ENCODE results near the gene EXD3. TPM values are rescaled to one million over a fixed set of nuclear protein-coding genes. Genes with fewer than 3 reads are reported as not detected.
A peak's percentile ranks its signal among the peaks of the same experiment; 100 is the strongest.

The EXD3 gene
- total and polyA plus RNA-seq, 2 of the 13 experiments (the other 11 are each of a cell fraction or from before 2014, with no cell fraction given) = 2.7 to 4.8 TPM

DNA sequence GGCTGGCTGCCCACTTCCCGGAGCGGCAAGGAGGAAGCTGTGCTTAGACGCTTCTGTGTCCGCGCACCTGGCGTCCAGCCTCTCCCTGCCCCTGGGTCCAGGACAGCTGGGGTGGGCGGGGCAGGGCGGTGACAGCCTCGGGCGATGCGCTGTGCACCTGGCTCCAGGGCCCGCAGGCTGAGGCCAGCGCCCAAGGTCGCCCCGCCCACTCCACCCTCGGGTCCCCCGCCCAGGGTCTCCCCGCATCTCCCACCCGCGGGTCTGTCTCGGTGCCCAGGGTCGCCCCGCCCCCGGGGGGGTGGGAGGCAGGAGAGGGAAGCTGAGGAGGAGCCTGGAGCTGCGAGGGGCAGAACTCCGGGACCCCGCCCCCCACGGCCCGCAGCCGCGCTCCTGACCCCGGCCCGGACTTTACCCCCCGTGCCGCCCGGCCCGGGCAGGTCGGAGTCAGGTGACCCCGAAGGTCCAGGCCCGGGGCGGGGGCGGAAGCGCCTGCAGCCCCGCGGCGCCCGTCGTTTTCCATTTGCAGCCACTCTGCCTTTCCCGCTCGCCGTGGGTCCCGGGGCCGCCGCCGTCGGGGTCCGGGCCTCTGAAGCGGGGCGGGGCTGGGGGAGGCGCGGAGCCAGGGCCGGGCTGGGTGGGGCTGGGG, 18.4 kb upstream of the EXD3 start, which contains the start of gene ENTPD8 (continued):
- TF ChIP-seq NPAS2 (CRISPR knock-in tag; IDR thresholded peaks at IDR 0.05; ENCODE audit: borderline replicate concordance) = no peak
- TF ChIP-seq KLF9 (CRISPR knock-in tag; IDR thresholded peaks at IDR 0.05; ENCODE audit: low read depth) = 0 out of 2 replicates have a peak, but pooled peaks have one; percentile 41
- no peak for TF ChIP-seq ZNF234 (CRISPR knock-in tag; conservative IDR thresholded peaks at IDR 0.05)
- no peak for TF ChIP-seq BRD4 (CRISPR knock-in tag; IDR thresholded peaks at IDR 0.05)
- peak; percentile 85 for TF ChIP-seq SP4 (CRISPR knock-in tag; IDR thresholded peaks at IDR 0.05)
- TF ChIP-seq HNRNPH1 (optimal IDR thresholded peaks at IDR 0.05; ENCODE audit: low read depth, low read length) = no peak
- TF ChIP-seq, protein P1, sequence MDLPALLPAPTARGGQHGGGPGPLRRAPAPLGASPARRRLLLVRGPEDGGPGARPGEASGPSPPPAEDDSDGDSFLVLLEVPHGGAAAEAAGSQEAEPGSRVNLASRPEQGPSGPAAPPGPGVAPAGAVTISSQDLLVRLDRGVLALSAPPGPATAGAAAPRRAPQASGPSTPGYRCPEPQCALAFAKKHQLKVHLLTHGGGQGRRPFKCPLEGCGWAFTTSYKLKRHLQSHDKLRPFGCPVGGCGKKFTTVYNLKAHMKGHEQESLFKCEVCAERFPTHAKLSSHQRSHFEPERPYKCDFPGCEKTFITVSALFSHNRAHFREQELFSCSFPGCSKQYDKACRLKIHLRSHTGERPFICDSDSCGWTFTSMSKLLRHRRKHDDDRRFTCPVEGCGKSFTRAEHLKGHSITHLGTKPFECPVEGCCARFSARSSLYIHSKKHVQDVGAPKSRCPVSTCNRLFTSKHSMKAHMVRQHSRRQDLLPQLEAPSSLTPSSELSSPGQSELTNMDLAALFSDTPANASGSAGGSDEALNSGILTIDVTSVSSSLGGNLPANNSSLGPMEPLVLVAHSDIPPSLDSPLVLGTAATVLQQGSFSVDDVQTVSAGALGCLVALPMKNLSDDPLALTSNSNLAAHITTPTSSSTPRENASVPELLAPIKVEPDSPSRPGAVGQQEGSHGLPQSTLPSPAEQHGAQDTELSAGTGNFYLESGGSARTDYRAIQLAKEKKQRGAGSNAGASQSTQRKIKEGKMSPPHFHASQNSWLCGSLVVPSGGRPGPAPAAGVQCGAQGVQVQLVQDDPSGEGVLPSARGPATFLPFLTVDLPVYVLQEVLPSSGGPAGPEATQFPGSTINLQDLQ (CRISPR knock-in tag; IDR thresholded peaks at IDR 0.05) = no peak
- peak; percentile 22; the same call in 1 of the 2 replicates for TF ChIP-seq ZNF788 (CRISPR knock-in tag; IDR thresholded peaks at IDR 0.05; ENCODE audit: borderline replicate concordance)
- peak; percentile 24; the same call in 1 of the 2 replicates for TF ChIP-seq ZSCAN25 (CRISPR knock-in tag; IDR thresholded peaks at IDR 0.05)
- TF ChIP-seq FLYWCH1 (CRISPR knock-in tag; IDR thresholded peaks at IDR 0.05) = no peak
- TF ChIP-seq ZNF441 (CRISPR knock-in tag; IDR thresholded peaks at IDR 0.05; ENCODE audit: borderline replicate concordance) = no peak
- peak; percentile 95 for TF ChIP-seq ESRRA (CRISPR knock-in tag; IDR thresholded peaks at IDR 0.05; ENCODE audit: low read depth)
- TF ChIP-seq NFE2L2 (IDR thresholded peaks at IDR 0.05; ENCODE audit: low read length) = no peak
- no peak for TF ChIP-seq ZNF605 (CRISPR knock-in tag; IDR thresholded peaks at IDR 0.05)
- no peak for TF ChIP-seq WIZ (CRISPR knock-in tag; IDR thresholded peaks at IDR 0.05)
- TF ChIP-seq, protein P2, sequence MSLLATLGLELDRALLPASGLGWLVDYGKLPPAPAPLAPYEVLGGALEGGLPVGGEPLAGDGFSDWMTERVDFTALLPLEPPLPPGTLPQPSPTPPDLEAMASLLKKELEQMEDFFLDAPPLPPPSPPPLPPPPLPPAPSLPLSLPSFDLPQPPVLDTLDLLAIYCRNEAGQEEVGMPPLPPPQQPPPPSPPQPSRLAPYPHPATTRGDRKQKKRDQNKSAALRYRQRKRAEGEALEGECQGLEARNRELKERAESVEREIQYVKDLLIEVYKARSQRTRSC (CRISPR knock-in tag; IDR thresholded peaks at IDR 0.05; ENCODE audit: low read depth) = no peak
- no peak for TF ChIP-seq ZZZ3 (CRISPR knock-in tag; IDR thresholded peaks at IDR 0.05; ENCODE audit: borderline replicate concordance)
- TF ChIP-seq, protein P3, sequence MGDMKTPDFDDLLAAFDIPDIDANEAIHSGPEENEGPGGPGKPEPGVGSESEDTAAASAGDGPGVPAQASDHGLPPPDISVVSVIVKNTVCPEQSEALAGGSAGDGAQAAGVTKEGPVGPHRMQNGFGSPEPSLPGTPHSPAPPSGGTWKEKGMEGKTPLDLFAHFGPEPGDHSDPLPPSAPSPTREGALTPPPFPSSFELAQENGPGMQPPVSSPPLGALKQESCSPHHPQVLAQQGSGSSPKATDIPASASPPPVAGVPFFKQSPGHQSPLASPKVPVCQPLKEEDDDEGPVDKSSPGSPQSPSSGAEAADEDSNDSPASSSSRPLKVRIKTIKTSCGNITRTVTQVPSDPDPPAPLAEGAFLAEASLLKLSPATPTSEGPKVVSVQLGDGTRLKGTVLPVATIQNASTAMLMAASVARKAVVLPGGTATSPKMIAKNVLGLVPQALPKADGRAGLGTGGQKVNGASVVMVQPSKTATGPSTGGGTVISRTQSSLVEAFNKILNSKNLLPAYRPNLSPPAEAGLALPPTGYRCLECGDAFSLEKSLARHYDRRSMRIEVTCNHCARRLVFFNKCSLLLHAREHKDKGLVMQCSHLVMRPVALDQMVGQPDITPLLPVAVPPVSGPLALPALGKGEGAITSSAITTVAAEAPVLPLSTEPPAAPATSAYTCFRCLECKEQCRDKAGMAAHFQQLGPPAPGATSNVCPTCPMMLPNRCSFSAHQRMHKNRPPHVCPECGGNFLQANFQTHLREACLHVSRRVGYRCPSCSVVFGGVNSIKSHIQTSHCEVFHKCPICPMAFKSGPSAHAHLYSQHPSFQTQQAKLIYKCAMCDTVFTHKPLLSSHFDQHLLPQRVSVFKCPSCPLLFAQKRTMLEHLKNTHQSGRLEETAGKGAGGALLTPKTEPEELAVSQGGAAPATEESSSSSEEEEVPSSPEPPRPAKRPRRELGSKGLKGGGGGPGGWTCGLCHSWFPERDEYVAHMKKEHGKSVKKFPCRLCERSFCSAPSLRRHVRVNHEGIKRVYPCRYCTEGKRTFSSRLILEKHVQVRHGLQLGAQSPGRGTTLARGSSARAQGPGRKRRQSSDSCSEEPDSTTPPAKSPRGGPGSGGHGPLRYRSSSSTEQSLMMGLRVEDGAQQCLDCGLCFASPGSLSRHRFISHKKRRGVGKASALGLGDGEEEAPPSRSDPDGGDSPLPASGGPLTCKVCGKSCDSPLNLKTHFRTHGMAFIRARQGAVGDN (CRISPR knock-in tag; IDR thresholded peaks at IDR 0.05) = peak; percentile 87
- TF ChIP-seq TCF12 (IDR thresholded peaks at IDR 0.05) = no peak
- TF ChIP-seq TCF12 (CRISPR knock-in tag; IDR thresholded peaks at IDR 0.05) = no peak
- TF ChIP-seq, protein P4, sequence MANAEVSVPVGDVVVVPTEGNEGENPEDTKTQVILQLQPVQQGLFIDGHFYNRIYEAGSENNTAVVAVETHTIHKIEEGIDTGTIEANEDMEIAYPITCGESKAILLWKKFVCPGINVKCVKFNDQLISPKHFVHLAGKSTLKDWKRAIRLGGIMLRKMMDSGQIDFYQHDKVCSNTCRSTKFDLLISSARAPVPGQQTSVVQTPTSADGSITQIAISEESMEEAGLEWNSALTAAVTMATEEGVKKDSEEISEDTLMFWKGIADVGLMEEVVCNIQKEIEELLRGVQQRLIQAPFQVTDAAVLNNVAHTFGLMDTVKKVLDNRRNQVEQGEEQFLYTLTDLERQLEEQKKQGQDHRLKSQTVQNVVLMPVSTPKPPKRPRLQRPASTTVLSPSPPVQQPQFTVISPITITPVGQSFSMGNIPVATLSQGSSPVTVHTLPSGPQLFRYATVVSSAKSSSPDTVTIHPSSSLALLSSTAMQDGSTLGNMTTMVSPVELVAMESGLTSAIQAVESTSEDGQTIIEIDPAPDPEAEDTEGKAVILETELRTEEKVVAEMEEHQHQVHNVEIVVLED (CRISPR knock-in tag; IDR thresholded peaks at IDR 0.05; ENCODE audit: borderline replicate concordance) = peak; percentile 16; the same call in 1 of the 2 replicates
